Spleen (tissue), 11 donors: ENCODE data around the gene CDC42BPA. TPM values are rescaled to one million over a fixed set of nuclear protein-coding genes. Genes with fewer than 3 reads are reported as not detected.

Source experiments
- DNase-seq: peaks from one replicate; pipeline ENCODE4 v3.0.0-alpha.2; 2020
- H3K27ac ChIP-seq, 8 donors: fragments of 200-600 bp; sonication (generic) in 7 of 8; 1 replicate in 4 of 8; 2 replicates in 4 of 8; pipeline versions ENCODE4 v1.5.0 to v1.8.0; 2016 to 2021; ENCODE audit warnings: inconsistent platforms in 4 of 8, mild to moderate bottlenecking in 4 of 8, moderate library complexity in 1 of 8
- H3K27me3 ChIP-seq, 7 donors: fragments of 200-600 bp; sonication (generic) in 6 of 7; replicated peaks in 1 of 7; 1 replicate in 4 of 7; 2 replicates in 3 of 7; pipeline versions ENCODE4 v1.5.0 to v1.8.0; 2016 to 2021; ENCODE audit warnings: inconsistent platforms in 3 of 7, mild to moderate bottlenecking in 1 of 7
- H3K36me3 ChIP-seq, 6 donors: fragments of 200-600 bp; sonication (generic) in 5 of 6; 1 replicate in 4 of 6; 2 replicates in 2 of 6; pipeline versions ENCODE4 v1.5.0 to v1.8.0; 2016 to 2021; ENCODE audit warnings: inconsistent platforms in 2 of 6
- H3K4me1 ChIP-seq, 6 donors: fragments of 200-600 bp; sonication (generic) in 5 of 6; 1 replicate in 3 of 6; 2 replicates in 3 of 6; pipeline versions ENCODE4 v1.5.0 to v1.8.0; 2016 to 2021; ENCODE audit warnings: inconsistent platforms in 3 of 6
- H3K4me3 ChIP-seq, 8 donors: fragments of 200-600 bp; sonication (generic) in 7 of 8; 1 replicate in 4 of 8; 2 replicates in 4 of 8; pipeline versions ENCODE4 v1.5.0 to v1.8.0; 2016 to 2021; ENCODE audit warnings: inconsistent platforms in 4 of 8, mild to moderate bottlenecking in 4 of 8, moderate library complexity in 2 of 8
- H3K9me3 ChIP-seq, 8 donors: fragments of 200-600 bp; sonication (generic) in 7 of 8; 1 replicate in 4 of 8; 2 replicates in 4 of 8; pipeline versions ENCODE4 v1.5.0 to v1.8.0; 2016 to 2021; ENCODE audit warnings: inconsistent platforms in 4 of 8
- POLR2A ChIP-seq, 3 donors: fragments of 450-650 bp; IDR thresholded peaks; one replicate each; pipeline ENCODE4 v1.5.1; 2017; ENCODE audit warnings: antibody characterized with exemption in 3 of 3, mild to moderate bottlenecking in 1 of 3
- POLR2AphosphoS5 ChIP-seq, 3 donors: sonication (generic); formaldehyde crosslinking; IDR thresholded peaks; one replicate each; pipeline ENCODE4 v1.5.1; 2017; ENCODE audit warnings: antibody characterized with exemption in 3 of 3
- WGBS, 5 donors: extraction: QIAGEN DNeasy Blood & Tissue Kit in 3 of 5; methylation state at CpG; one replicate each; pipeline versions ENCODE4 v1.1.5 to v1.1.7; 2013 to 2018; 5-methylcytosine and 5-hydroxymethylcytosine counted together
- intact Hi-C: fragments of 100-400 bp; cut with DNase I; formaldehyde crosslinking; loops from one replicate; pipeline ENCODE4 v1.15.0; 2023; ENCODE audit warnings: low total_unique reads
- polyA plus RNA-seq, 3 donors: library from polyadenylated mRNA; stranded (reverse); fragments of 200-250 nt; gene quantifications; one replicate each; pipeline ENCODE4 v1.2.1, GENCODE V29; 2013
- total RNA-seq, 7 donors: library from RNA; depleted of rRNA in 3 of 7; stranded (reverse); fragments of >200 nt in 3 of 7; fragmentation: NEBNext Ultra II Directional in 4 of 7; extraction: Animal tissue kit (Norgen Biotek cat#: 25700) in 4 of 7; gene quantifications; one replicate each; pipeline versions ENCODE4 v1.1.0 to v1.2.1, GENCODE V29; 2016 to 2021
- TF ChIP-seq, protein P1 (sequence below), 11 experiments: fragments of 200-600 bp in 7 of 11; fragments of 450-650 bp in 4 of 11; sonication (generic) in 4 of 11; IDR thresholded peaks in 8 of 11; conservative IDR thresholded peaks in 3 of 11; 1 replicate in 7 of 11; 2 replicates in 4 of 11; pipeline versions ENCODE4 v1.4.0 to v1.8.0; 2016 to 2021; ENCODE audit warnings: antibody characterized with exemption in 11 of 11, inconsistent platforms in 4 of 11, mild to moderate bottlenecking in 1 of 11
- donor health status: healthy with polysubstance abuse.
- donor health status: DM: no; HTN: no; CAD: no; lungs with moderate emphysema.
- donor health status: DM: no; HTN: no; CAD: no.
- donor health status: Bipolar disorder and iron deficiency.
- donor health status: healthy.
- donor health status: DM: no; HTN: no; CAD: no.
- donor health status: DM: yes; HTN: yes; CAD: no.

CDC42BPA gene
- total and polyA plus RNA-seq, 10 donors = 1.1 to 36.4 (median 27.6) TPM

DNA sequence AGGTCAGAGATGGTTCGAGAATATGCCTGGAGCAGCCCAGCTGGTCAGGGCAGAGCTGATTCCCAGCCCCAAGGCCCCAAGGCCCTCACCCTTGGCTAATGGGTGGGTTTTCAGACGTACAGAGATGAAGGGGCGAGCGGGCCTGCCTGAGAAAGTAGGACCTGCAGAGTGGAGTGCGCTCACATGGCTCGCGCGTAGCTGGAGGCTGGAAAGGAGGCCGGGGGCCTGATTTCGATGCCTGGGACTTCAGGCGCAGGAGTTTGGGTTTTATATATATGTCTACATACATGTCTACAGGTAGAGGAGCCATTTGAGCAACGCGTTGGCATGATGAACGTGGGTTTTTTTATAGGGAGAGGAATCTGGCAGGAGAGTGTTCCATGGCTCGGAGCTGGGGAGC is 369.3 kb downstream of the CDC42BPA start:
- TF ChIP-seq POLR2AphosphoS5 (IDR thresholded peaks at IDR 0.05) = no peak
- TF ChIP-seq, protein P1, sequence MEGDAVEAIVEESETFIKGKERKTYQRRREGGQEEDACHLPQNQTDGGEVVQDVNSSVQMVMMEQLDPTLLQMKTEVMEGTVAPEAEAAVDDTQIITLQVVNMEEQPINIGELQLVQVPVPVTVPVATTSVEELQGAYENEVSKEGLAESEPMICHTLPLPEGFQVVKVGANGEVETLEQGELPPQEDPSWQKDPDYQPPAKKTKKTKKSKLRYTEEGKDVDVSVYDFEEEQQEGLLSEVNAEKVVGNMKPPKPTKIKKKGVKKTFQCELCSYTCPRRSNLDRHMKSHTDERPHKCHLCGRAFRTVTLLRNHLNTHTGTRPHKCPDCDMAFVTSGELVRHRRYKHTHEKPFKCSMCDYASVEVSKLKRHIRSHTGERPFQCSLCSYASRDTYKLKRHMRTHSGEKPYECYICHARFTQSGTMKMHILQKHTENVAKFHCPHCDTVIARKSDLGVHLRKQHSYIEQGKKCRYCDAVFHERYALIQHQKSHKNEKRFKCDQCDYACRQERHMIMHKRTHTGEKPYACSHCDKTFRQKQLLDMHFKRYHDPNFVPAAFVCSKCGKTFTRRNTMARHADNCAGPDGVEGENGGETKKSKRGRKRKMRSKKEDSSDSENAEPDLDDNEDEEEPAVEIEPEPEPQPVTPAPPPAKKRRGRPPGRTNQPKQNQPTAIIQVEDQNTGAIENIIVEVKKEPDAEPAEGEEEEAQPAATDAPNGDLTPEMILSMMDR (IDR thresholded peaks at IDR 0.05 in 8 of 11, conservative IDR thresholded peaks at IDR 0.05 in 3 of 11) = no peak
- TF ChIP-seq POLR2A (IDR thresholded peaks at IDR 0.05) = no peak
- no peak overlapping the region for H3K4me3 ChIP-seq
- H3K27ac ChIP-seq = no peak overlapping the region
- no peak for DNase-seq
- intact Hi-C loops = no loop called here
- H3K4me1 ChIP-seq = peaks cover 0 to 72% (median 12%) of the 10 kb centered on the region in 6 donors
- H3K27me3 ChIP-seq = no peaks in the 10 kb centered on the region
- 94 to 99% (median 95%) methylated on average over 15 of the region's 15 CpGs for WGBS, 5 donors
- peaks cover 0 to 23% (median 2%) of the 10 kb centered on the region in 6 donors for H3K36me3 ChIP-seq
- peaks cover 0 to 8% (median 2%) of the 10 kb centered on the region in 8 donors for H3K9me3 ChIP-seq

DNA sequence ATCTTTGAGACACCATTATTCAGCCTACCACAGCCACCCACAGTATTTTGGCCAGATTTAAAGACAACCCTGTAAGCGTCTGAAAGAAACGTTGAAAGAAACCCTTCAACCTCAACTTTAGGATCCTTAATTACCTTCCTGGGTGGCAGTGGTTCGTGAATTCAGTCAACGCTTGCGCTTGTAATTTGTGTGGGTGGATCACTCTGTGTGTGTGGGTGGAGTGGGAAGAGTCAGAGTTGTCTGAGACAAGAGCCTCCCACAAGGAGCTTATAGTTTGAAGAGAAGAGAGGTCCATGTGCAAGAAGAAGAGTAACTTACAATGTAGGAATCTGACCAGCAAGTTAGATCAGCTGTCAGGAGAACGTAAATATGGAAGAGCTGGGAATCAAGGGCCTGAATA is 369.8 kb downstream of the CDC42BPA start:
- peaks cover 0 to 23% (median 2%) of the 10 kb centered on the region in 6 donors for H3K36me3 ChIP-seq
- peaks cover 0 to 72% (median 14%) of the 10 kb centered on the region in 6 donors for H3K4me1 ChIP-seq
- WGBS, 5 donors = 93 to 99% (median 95%) methylated on average over 6 of the region's 6 CpGs
- no peak overlapping the region for H3K4me3 ChIP-seq
- peaks cover 0 to 8% (median 2%) of the 10 kb centered on the region in 8 donors for H3K9me3 ChIP-seq
- no peak for TF ChIP-seq POLR2A (IDR thresholded peaks at IDR 0.05)
- TF ChIP-seq, protein P1 (IDR thresholded peaks at IDR 0.05 in 8 of 11, conservative IDR thresholded peaks at IDR 0.05 in 3 of 11) = no peak
- no peak for TF ChIP-seq POLR2AphosphoS5 (IDR thresholded peaks at IDR 0.05)
- intact Hi-C loops = no loop called here
- no peak overlapping the region for H3K27ac ChIP-seq
- DNase-seq = no peak
- H3K27me3 ChIP-seq = no peaks in the 10 kb centered on the region

DNA sequence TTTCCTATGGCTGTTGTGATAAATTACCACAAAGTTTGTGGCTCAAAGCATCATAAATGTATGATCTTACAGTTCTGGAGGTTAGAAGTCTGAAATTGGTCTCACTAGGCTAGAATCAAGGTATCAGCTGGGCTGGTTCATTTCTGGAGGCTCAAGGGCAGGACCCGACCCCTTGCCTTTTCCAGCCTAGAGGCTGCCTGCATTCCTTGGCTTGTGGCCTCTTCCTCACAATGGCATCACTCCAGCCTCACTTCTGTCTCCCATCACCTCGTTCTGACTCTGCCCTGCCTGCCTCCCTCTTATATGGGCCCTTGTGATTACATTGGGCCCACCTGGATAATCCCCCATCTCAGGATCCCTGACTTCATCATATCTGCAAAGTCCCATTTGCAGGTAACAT is 370.2 kb downstream of the CDC42BPA start:
- TF ChIP-seq, protein P1 (IDR thresholded peaks at IDR 0.05 in 8 of 11, conservative IDR thresholded peaks at IDR 0.05 in 3 of 11) = no peak
- no peak for TF ChIP-seq POLR2A (IDR thresholded peaks at IDR 0.05)
- no peak for TF ChIP-seq POLR2AphosphoS5 (IDR thresholded peaks at IDR 0.05)
- no peak for DNase-seq
- Histone ChIP-seq H3K36me3 (peaks cover 0 to 23% (median 2%) of the 10 kb centered on the region in 6 donors), H3K27me3 (no peaks in the 10 kb centered on the region), H3K4me3 (no peak overlapping the region), H3K4me1 (peaks cover 0 to 75% (median 16%) of the 10 kb centered on the region in 6 donors), H3K9me3 (peaks cover 0 to 8% (median 2%) of the 10 kb centered on the region in 8 donors), H3K27ac (no peak overlapping the region)
- 81 to 100% (median 93%) methylated on average over 2 of the region's 2 CpGs for WGBS, 5 donors
- intact Hi-C loops = no loop called here

DNA sequence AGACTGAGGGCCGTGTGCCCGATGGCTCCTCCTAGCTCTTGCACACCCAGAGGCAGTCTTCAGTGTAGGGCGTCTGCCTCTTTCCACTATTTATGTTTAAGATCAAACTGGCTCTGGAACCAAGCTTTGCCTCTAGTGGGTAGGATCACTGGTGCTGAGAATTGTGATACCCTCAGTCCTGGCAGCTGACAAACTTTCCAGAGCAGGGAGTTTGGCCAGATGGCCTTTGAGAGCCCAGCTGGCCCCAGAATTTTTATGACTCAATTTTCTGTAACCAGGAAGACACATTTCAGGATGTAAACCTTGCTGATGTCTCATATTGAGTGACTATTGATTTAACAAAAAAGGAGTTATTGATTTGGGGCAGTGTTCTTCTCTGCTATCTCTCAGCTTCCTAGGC is 371.5 kb downstream of the CDC42BPA start:
- peaks cover 0 to 79% (median 26%) of the 10 kb centered on the region in 6 donors for H3K4me1 ChIP-seq
- DNase-seq = no peak
- intact Hi-C loops = no loop called here
- H3K27ac ChIP-seq = no peak overlapping the region
- H3K27me3 ChIP-seq = no peaks in the 10 kb centered on the region
- no peak overlapping the region for H3K4me3 ChIP-seq
- 77 to 92% (median 86%) methylated on average over 2 to 3 of the region's 3 CpGs for WGBS, 5 donors
- peaks cover 0 to 23% (median 2%) of the 10 kb centered on the region in 6 donors for H3K36me3 ChIP-seq
- peaks cover 0 to 8% (median 2%) of the 10 kb centered on the region in 8 donors for H3K9me3 ChIP-seq
- TF ChIP-seq, protein P1 (IDR thresholded peaks at IDR 0.05 in 8 of 11, conservative IDR thresholded peaks at IDR 0.05 in 3 of 11) = no peak
- TF ChIP-seq POLR2AphosphoS5 (IDR thresholded peaks at IDR 0.05) (no peak), POLR2A (IDR thresholded peaks at IDR 0.05) (no peak)
